DND-41 (cell line): ENCODE results near the gene MMP20.

Source experiments
- ATAC-seq: fragments of 200-7000 bp; cut with Tn5 transposase; 3 replicates; pipeline ENCODE4 v1.9.1; 2021; ENCODE audit warnings: low read depth; ENCODE audit not compliant: insufficient read depth
- DNase-seq: peaks from one replicate; pipeline ENCODE4 v3.0.0-alpha.2; 2020
- H2AFZ ChIP-seq: 2 replicates; pipeline ENCODE4 v1.6.0; 2012; ENCODE audit warnings: low read depth, low read length
- H3K27ac ChIP-seq: 2 replicates; pipeline ENCODE4 v1.5.1; 2012; ENCODE audit warnings: low read length, inconsistent platforms
- H3K27me3 ChIP-seq: fragments of 200-600 bp; sonication (generic); 2 replicates; pipeline ENCODE4 v1.6.0; 2012; ENCODE audit warnings: low read length, mild to moderate bottlenecking, inconsistent platforms; ENCODE audit not compliant: insufficient read depth, poor library complexity
- H3K36me3 ChIP-seq: 2 replicates; pipeline ENCODE4 v1.5.1; 2012; ENCODE audit warnings: low read length, inconsistent platforms; ENCODE audit not compliant: insufficient read depth
- H3K4me1 ChIP-seq: 2 replicates; pipeline ENCODE4 v1.5.1; 2012; ENCODE audit warnings: mild to moderate bottlenecking, low read length; ENCODE audit not compliant: insufficient read depth
- H3K4me2 ChIP-seq: 2 replicates; pipeline ENCODE4 v1.6.0; 2012; ENCODE audit warnings: mild to moderate bottlenecking, moderate library complexity, low read length, inconsistent platforms; ENCODE audit not compliant: insufficient read depth
- H3K4me3 ChIP-seq, 2 experiments: fragments of 200-600 bp in 1 of 2; shearing (Covaris generic) in 1 of 2; 2 replicates each; pipeline ENCODE4 v1.5.1; 2012 to 2016; ENCODE audit warnings: inconsistent platforms in 2 of 2, low read length in 2 of 2, mild to moderate bottlenecking in 2 of 2, low read depth in 1 of 2, moderate library complexity in 1 of 2
- H3K79me2 ChIP-seq: 2 replicates; pipeline ENCODE4 v1.6.0; 2012; ENCODE audit warnings: low read length, inconsistent platforms; ENCODE audit not compliant: insufficient read depth
- H3K9ac ChIP-seq: 2 replicates; pipeline ENCODE4 v1.6.0; 2012; ENCODE audit warnings: low read depth, mild to moderate bottlenecking, inconsistent platforms, low read length, moderate library complexity
- H3K9me3 ChIP-seq: 2 replicates; pipeline ENCODE4 v1.5.1; 2012; ENCODE audit warnings: low read length, moderate library complexity, mild to moderate bottlenecking, inconsistent platforms; ENCODE audit not compliant: insufficient read depth, severe bottlenecking
- H4K20me1 ChIP-seq: 2 replicates; pipeline ENCODE4 v1.6.0; 2012; ENCODE audit warnings: low read length; ENCODE audit not compliant: insufficient read depth
- EZH2 ChIP-seq: IDR thresholded peaks from 3 replicates; pipeline ENCODE4 v1.6.1; 2012; ENCODE audit warnings: borderline replicate concordance, low read depth, mild to moderate bottlenecking, moderate library complexity, low read length, inconsistent platforms; ENCODE audit not compliant: severe bottlenecking
- TF ChIP-seq, protein P1 (sequence below): IDR thresholded peaks from 2 replicates; pipeline ENCODE4 v1.5.1; 2012; ENCODE audit warnings: borderline replicate concordance, low read length, moderate library complexity, mild to moderate bottlenecking; ENCODE audit not compliant: poor library complexity, severe bottlenecking; ENCODE audit errors: extremely low read depth

Gene MMP20

DNA sequence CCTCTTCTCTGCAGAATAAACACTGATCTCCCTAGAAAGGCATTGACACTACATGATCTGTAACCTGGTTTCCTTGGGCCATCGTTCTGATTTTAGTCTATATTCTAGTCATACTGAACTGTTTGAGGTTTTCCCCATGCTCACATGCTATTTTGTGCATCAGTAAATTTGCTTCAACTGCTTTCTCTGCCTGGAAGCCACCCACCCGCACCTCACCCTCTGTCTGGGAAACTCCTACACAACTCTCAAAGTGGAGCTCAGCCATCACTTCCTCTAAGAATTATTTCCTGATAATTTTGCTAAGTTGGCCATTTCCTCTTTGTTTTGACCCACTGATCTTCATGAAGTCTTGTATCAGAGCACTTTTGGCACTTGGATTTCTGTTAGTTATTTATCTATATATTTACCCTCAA, 36.1 kb downstream of the MMP20 start:
- Histone ChIP-seq H4K20me1 (no peaks in the 10 kb centered on the region), H3K4me1 (no peaks in the 10 kb centered on the region), H3K36me3 (no peaks in the 10 kb centered on the region), H3K27me3 (no peaks in the 10 kb centered on the region), H3K4me3 (no peak overlapping the region), H3K9me3 (no peaks in the 10 kb centered on the region), H2AFZ (no peak overlapping the region), H3K79me2 (no peaks in the 10 kb centered on the region), H3K27ac (no peak overlapping the region), H3K9ac (no peak overlapping the region), H3K4me2 (no peak overlapping the region)
- ATAC-seq (no peak), DNase-seq (no peak)
- no peak for TF ChIP-seq EZH2
- TF ChIP-seq, protein P1, sequence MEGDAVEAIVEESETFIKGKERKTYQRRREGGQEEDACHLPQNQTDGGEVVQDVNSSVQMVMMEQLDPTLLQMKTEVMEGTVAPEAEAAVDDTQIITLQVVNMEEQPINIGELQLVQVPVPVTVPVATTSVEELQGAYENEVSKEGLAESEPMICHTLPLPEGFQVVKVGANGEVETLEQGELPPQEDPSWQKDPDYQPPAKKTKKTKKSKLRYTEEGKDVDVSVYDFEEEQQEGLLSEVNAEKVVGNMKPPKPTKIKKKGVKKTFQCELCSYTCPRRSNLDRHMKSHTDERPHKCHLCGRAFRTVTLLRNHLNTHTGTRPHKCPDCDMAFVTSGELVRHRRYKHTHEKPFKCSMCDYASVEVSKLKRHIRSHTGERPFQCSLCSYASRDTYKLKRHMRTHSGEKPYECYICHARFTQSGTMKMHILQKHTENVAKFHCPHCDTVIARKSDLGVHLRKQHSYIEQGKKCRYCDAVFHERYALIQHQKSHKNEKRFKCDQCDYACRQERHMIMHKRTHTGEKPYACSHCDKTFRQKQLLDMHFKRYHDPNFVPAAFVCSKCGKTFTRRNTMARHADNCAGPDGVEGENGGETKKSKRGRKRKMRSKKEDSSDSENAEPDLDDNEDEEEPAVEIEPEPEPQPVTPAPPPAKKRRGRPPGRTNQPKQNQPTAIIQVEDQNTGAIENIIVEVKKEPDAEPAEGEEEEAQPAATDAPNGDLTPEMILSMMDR: no peak

DNA sequence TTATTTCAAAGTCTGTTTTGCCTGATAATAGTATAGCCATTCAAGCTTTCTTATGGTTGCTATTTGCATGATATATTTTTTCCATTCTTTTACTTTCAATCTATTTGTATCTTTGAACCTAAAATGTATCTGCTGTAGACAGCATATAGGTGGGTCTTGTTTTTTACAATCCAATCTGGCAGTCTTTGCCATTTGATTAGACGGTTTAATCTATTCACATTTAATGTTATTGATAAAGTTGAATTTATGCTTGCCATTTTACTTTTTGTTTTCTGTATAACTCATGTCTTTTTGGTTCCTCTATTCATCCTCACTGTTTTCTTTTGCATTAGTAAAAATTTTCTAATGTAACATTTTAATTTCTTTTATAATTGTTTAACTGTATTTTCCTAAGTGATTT, 37.4 kb downstream of the MMP20 start:
- Histone ChIP-seq H4K20me1 (no peaks in the 10 kb centered on the region), H3K79me2 (no peaks in the 10 kb centered on the region), H3K9ac (no peak overlapping the region), H3K4me1 (no peaks in the 10 kb centered on the region), H3K27ac (no peak overlapping the region), H3K9me3 (no peaks in the 10 kb centered on the region), H2AFZ (no peak overlapping the region), H3K4me2 (no peak overlapping the region), H3K27me3 (no peaks in the 10 kb centered on the region), H3K4me3 (no peak overlapping the region), H3K36me3 (no peaks in the 10 kb centered on the region)
- DNase-seq (no peak), ATAC-seq (no peak)
- TF ChIP-seq, protein P1: no peak
- TF ChIP-seq EZH2: no peak

DNA sequence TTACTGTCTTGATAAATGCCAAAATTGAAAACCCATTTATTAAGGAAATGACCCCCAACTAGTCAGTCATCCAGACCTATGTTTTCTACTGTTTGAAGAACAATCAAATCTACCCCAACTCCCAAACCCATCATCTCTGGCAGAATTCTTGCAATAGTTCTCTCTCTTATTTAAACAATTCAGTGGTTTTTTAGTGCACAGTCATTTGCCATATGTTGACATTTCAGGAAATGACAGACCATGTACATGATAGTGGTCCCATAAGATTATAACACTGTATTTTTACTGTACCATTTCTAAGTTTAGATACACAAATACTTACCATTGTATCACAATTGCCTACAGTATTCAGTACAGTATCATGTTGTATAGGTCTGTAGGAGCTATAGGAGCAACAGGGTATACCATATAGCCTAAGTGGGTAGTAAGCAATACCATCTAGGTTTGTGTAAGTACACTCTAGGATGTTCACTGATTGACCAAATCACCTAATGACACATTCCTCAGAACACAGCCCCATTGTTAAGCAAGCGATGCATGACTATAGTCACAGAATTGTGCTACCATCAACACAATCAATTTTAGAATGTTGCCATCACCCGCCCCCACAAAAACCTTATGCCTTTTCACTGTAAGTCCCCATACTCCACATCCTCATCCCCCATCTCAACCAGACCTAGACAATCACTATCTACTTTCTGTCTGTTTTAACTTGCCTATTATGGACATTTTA, 41.8 kb downstream of the MMP20 start:
- no peaks in the 10 kb centered on the region for H4K20me1 ChIP-seq
- H3K27ac ChIP-seq: no peak overlapping the region
- H3K9me3 ChIP-seq: no peaks in the 10 kb centered on the region
- H3K4me3 ChIP-seq: no peak overlapping the region
- no peaks in the 10 kb centered on the region for H3K79me2 ChIP-seq
- H3K27me3 ChIP-seq: no peaks in the 10 kb centered on the region
- H2AFZ ChIP-seq: no peak overlapping the region
- no peak for ATAC-seq
- no peak for DNase-seq
- H3K4me1 ChIP-seq: no peaks in the 10 kb centered on the region
- no peaks in the 10 kb centered on the region for H3K36me3 ChIP-seq
- H3K4me2 ChIP-seq: no peak overlapping the region
- H3K9ac ChIP-seq: no peak overlapping the region
- no peak for TF ChIP-seq EZH2
- TF ChIP-seq, protein P1: no peak
